Epithelial cell of proximal tubule (primary cell): ENCODE results near the gene PAOX. TPM values are rescaled to one million over a fixed set of nuclear protein-coding genes. Genes with fewer than 3 reads are reported as not detected.
A peak's percentile ranks its signal among the peaks of the same experiment; 100 is the strongest.
"Not testable (repeated sequence)": the region's sequence is repeated elsewhere in the genome, so short reads cannot be mapped to it uniquely, and the experiment has no call there.

Experiments used
- DNase-seq: peaks from one replicate; pipeline ENCODE4 v3.0.0-alpha.2; 2011; ENCODE audit warnings: low read depth
- H3K4me3 ChIP-seq: 2 replicates; pipeline ENCODE4 v1.5.1; 2011; ENCODE audit warnings: low read depth, mild to moderate bottlenecking, low read length
- CTCF ChIP-seq: conservative IDR thresholded peaks from 2 replicates; pipeline ENCODE4 v1.5.1; 2012; ENCODE audit warnings: low read depth, mild to moderate bottlenecking, low read length
- total RNA-seq: library from RNA; depleted of rRNA; stranded (reverse); fragments of >200 nt; gene quantifications from 2 replicates; pipeline ENCODE4 v1.2.3, GENCODE V29; 2015

Gene PAOX
- total RNA-seq, 1 donor from 2014 or later: 3.6 TPM

- TF ChIP-seq CTCF: no peak
- DNase-seq: no peak
- no peak overlapping the region for H3K4me3 ChIP-seq
Observed at GRCh38 chr10:133422223-133422806, 43.3 kb downstream of the PAOX start.

DNA sequence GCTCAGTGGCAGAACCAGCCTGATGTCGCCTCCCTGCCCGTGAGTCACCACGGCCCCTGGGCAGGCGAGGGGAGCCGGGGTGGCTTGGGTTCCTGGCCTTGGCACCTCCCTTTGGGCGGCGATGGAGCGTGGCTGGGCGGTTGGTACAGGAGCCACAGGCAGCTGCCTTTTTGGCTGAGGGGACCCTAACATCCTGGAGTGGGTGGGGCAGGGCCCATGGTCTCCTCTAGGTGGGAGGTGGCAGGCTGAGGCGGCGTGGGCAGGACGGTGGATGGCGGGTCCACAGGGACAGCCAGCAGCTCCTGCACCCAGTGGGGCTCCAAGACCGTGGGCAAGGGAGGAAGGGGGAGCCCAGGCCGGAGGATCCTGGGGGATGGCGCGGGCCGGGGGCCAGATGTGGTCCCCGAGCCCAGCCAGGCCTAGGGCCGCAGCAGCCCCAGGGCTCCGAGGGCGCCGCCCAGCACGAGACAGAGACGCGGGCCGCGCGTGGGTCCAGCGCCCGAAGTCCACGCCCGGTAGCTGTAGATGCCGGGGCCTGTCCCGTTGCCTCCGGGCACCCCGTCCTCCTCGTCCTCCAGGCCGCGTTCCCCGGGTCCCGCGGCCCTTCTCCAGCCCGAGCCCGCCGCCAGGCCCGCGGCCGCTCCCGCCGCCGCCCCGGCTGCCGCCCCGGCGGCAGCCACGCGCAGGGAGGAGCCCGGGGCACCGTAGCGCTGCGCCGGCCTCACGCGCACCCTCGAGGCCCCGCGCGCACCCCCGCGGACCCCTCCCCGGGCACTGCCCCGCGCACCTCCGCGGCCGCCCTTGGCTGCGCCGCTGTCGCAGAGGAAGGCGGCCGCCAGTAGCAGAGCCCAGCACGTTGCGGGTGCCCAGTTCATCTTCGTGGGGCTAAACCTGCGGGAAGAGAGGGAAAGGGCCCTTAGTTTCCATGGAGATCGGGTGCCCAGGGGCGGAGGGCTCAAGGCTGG lies 44.0 kb downstream of the PAOX start:
- DNase-seq: no peak

DNA sequence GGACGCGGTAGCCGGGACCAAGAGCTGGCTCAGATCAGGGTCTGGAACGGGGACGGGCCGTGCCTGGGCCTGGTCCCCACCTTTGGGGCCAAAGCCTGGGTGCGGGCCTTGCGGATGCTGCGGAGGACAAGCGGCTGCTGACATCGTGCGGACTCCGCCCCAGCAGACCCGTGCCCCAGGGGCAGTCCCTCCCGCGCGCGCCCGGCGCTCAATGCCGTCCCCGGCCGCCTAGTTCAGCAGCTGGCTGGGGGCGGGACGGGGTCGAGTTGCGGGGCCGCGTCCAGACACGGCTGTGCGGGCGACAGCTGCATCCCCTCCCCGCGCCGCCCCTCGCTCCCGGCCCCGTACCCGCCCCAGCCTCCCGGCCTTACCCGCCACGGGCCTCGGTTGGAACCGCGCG lies 45.0 kb downstream of the PAOX start:
- not testable (repeated sequence) for DNase-seq, H3K4me3 ChIP-seq

More for the DNA sequence above, 44.0 kb downstream of the PAOX start:
- H3K4me3 ChIP-seq: no peak overlapping the region
- no peak for TF ChIP-seq CTCF

- not testable (repeated sequence) for DNase-seq, H3K4me3 ChIP-seq
Observed at GRCh38 chr10:133424601-133425000, 45.5 kb downstream of the PAOX start, which contains the start of gene SPRN. TSS of gene SPRN (minus strand) at chr10:133424625. CDS start at chr10:133423681, 944 bp downstream.

- H3K4me3 ChIP-seq, DNase-seq: not testable (repeated sequence)
Observed at GRCh38 chr10:133429571-133429970, 50.5 kb downstream of the PAOX start.

- DNase-seq, H3K4me3 ChIP-seq: not testable (repeated sequence)
Observed at GRCh38 chr10:133431888-133432613, 53.0 kb downstream of the PAOX start.

DNA sequence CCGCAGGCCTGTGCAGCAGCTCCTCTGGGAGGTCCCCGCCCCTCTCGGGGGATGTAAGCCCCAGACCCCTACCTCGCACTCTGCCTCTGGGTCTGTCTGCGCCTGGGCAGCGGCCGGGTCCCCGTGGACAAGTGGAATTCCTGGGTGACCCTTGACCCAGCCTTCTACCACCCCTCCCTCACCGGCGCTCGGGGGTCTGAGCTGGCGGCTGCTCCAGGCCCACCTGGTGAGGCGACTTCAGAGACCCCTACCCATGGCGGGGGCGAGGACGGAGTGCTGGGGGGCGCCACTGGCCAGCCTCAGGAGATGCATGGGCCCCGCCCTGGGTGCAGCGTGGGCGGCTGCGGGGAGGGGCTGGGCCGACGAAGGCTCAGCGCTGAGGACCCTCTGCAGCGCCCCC lies 53.7 kb downstream of the PAOX start:
- H3K4me3 ChIP-seq, DNase-seq: not testable (repeated sequence)

DNA sequence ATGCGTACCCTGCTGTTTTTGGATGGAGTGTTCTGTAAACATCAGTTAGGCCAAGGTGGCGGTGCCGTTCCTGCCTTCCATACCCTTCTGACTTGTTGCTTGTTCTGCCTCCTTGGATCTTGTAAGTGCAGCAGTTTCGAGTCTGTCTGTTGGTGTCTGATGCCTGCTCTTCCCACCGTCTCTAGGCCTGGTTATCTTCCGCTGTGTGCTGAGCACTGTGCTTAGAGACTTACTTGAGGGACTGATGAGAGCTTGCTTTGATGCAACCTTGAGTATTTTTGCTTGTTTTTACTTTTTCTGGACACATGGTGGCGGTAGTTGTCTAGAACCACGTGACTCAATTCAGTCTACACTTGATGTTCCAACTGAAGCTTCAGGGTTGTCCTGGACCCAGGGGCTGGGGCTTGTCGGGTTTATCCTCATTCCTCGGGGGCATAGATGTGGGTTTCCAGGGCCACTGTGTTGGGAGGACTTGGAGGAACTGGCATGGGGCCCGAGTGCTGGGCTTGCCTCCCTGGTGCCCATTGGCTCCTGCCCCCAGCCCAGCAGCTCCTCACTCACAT lies 59.7 kb downstream of the PAOX start:
- DNase-seq: no peak
- TF ChIP-seq CTCF: peak; percentile 46
- H3K4me3 ChIP-seq: no peak overlapping the region

GRCh38 chr10:133439517-133440461 lies 60.7 kb downstream of the PAOX start:
- H3K4me3 ChIP-seq: no peak overlapping the region
- DNase-seq: no peak
- no peak for TF ChIP-seq CTCF
